ENCODE measurements around the gene INAFM2. TPM values are rescaled to one million over a fixed set of nuclear protein-coding genes. Genes with fewer than 3 reads are reported as not detected.

Gene INAFM2
- total RNA-seq, 1 experiment from 2014 or later = 25.4 TPM

DNA sequence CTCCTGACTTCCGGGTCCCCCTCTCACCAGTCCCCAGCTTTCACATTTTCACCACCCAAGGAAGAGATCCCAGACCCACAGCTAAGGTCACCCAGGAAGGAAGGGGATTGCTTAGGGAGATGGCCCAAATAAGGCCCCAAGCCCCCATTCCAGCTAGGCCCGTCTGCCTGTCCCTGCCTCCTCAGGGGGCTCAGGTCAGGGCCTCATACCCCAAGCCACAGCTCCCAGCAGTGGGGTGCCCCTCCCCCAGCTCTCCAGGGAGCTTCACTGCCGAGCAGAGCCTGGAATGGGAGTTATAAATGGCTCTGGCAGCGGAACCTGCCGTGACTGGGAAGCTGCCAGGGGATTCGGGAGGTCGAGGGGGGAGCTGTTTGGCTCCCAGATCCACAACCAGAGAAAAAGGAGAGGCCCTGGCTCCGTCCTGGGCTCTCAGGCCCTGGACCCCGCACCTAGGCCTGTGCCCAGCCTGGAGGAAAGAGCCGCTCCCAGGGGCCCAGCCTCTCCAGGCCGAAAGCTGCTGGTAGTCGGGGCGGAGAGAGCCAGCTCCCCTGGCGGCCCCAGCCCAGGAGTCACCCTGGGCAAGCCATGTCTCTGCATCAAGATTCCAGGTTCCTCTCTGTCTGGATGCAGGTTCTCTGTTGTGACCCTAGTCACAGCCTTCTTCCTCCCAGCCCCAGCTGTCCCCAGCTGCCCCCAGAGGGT is 16.7 kb downstream of the INAFM2 start:
- no peaks in the 10 kb centered on the region for H3K4me1 ChIP-seq (ENCODE audit: insufficient read depth, low read length)

More for the DNA sequence above, 16.7 kb downstream of the INAFM2 start:
- peak overlapping the region in 2 of 3 experiments; percentile 57 to 76; a peak in 3 of 7 replicates for H3K27ac Mint-ChIP-seq
- Histone ChIP-seq H2AK5ac (ENCODE audit: insufficient read length, low read length) (no peak overlapping the region), H2AFZ (ENCODE audit: low read length) (no peak overlapping the region), H4K20me1 (ENCODE audit: control insufficient read depth, insufficient read depth, insufficient read length) (no peaks in the 10 kb centered on the region), H4K8ac (replicated peaks; ENCODE audit: insufficient read length, low read depth, low read length) (no peak overlapping the region), H3K9me3 (ENCODE audit: control insufficient read depth, low read depth, low read length) (no peaks in the 10 kb centered on the region), H3K23ac (ENCODE audit: insufficient read length, low read depth, low read length) (no peak overlapping the region), H4K91ac (ENCODE audit: insufficient read length, low read depth, low read length) (no peak overlapping the region), H3K79me2 (ENCODE audit: insufficient read depth, low read length) (no peaks in the 10 kb centered on the region), H2BK12ac (ENCODE audit: insufficient read length, low read depth, low read length) (no peak overlapping the region), H3K56ac (ENCODE audit: insufficient read length, low read depth, low read length) (no peak overlapping the region), H4K5ac (ENCODE audit: insufficient read length, low read depth, low read length) (no peak overlapping the region), H3K18ac (ENCODE audit: insufficient read length, low read depth, low read length) (no peak overlapping the region), H2BK120ac (ENCODE audit: low read depth, low read length, poor library complexity, severe bottlenecking) (no peak overlapping the region), H2BK20ac (ENCODE audit: low read depth, low read length, poor library complexity, severe bottlenecking) (no peak overlapping the region), H3K23me2 (ENCODE audit: insufficient read length, low read depth, low read length, poor library complexity, severe bottlenecking) (no peaks in the 10 kb centered on the region), H2BK5ac (ENCODE audit: insufficient read length, low read length) (no peak overlapping the region), H2BK15ac (ENCODE audit: low read depth, low read length) (no peak overlapping the region), H3K4ac (ENCODE audit: low read depth, low read length) (no peak overlapping the region), H3K27me3 (ENCODE audit: insufficient read depth, low read length) (no peaks in the 10 kb centered on the region), H3K27ac (ENCODE audit: insufficient read length, low read depth, low read length) (no peak overlapping the region), H3T11ph (ENCODE audit: low read length) (no peak overlapping the region), H3K14ac (ENCODE audit: insufficient read depth, low read length) (no peak overlapping the region), H3K4me2 (ENCODE audit: insufficient read depth, insufficient read length, low read length) (no peak overlapping the region), H3K9ac (ENCODE audit: extremely low read depth, insufficient read length, low read length) (no peak overlapping the region), H3K79me1 (ENCODE audit: insufficient read depth, low read depth, low read length, poor library complexity, severe bottlenecking) (no peaks in the 10 kb centered on the region)
- no peaks in the 10 kb centered on the region for H3K9me3 Mint-ChIP-seq
- no peak for TF ChIP-seq CTCF (conservative IDR thresholded peaks at IDR 0.05)
- WGBS (ENCODE audit: extremely low coverage, insufficient read length, low lambda C conversion rate) = no CpG with 5 or more reads among the region's 14 CpGs
- no peak overlapping the region for H3K4me3 Mint-ChIP-seq
- no peak for DNase-seq
- no peaks in the 10 kb centered on the region for H3K36me3 Mint-ChIP-seq (ENCODE audit: insufficient read depth in 1 of 3, low read depth in 3 of 3)
- peaks cover 14% of the 10 kb centered on the region for H3K27me3 Mint-ChIP-seq (ENCODE audit: low read depth)
- peaks cover 17 to 43% of the 10 kb centered on the region in 2 experiments for H3K4me1 Mint-ChIP-seq
